Naive thymus-derived CD4-positive, alpha-beta T cell (primary cell): ENCODE measurements around the gene RPL5. TPM values are rescaled to one million over a fixed set of nuclear protein-coding genes. Genes with fewer than 3 reads are reported as not detected.

Experiments
- ATAC-seq: fragments of 150-1000 bp; cut with Tn5 transposase; 2 replicates; pipeline ENCODE4 v1.10.0; 2021; ENCODE audit warnings: mild to moderate bottlenecking, moderate library complexity
- CTCF ChIA-PET: fragments of 350-600 bp; sonication (Branson Sonifier 250); formaldehyde crosslinking; loops from one replicate; lab custom pipeline; 2021; ENCODE audit warnings: antibody characterized with exemption; lab: Charles Lee
- POLR2A ChIA-PET: fragments of 350-600 bp; sonication (Branson Sonifier 250); formaldehyde crosslinking; loops from one replicate; lab custom pipeline; 2021; ENCODE audit warnings: antibody characterized with exemption, inconsistent platforms; lab: Charles Lee
- DNase-seq, 9 donors: peaks; one replicate each; pipeline versions ENCODE4 v3.0.0 to v3.0.0-alpha.2; 2020 to 2022; ENCODE audit warnings: mixed read lengths in 1 of 9
- H3K27ac ChIP-seq: one replicate; pipeline ENCODE4 v1.7.0; 2013; ENCODE audit warnings: mild to moderate bottlenecking, low read depth, low read length, moderate library complexity
- H3K27me3 ChIP-seq, 2 donors: one replicate each; pipeline ENCODE4 v1.7.0; 2013; ENCODE audit warnings: low read length in 2 of 2, mild to moderate bottlenecking in 2 of 2, moderate library complexity in 2 of 2; ENCODE audit not compliant: control insufficient read depth in 2 of 2, insufficient read depth in 2 of 2
- H3K36me3 ChIP-seq, 3 experiments: 1 replicate in 2 of 3; 2 replicates in 1 of 3; pipeline ENCODE4 v1.7.0; 2013; ENCODE audit warnings: low read length in 3 of 3, mild to moderate bottlenecking in 3 of 3, moderate library complexity in 1 of 3; ENCODE audit not compliant: insufficient read depth in 3 of 3, control insufficient read depth in 2 of 3
- H3K4me1 ChIP-seq, 2 donors: one replicate each; pipeline ENCODE4 v1.7.0; 2013; ENCODE audit warnings: low read length in 2 of 2, mild to moderate bottlenecking in 2 of 2, moderate library complexity in 1 of 2; ENCODE audit not compliant: control insufficient read depth in 2 of 2, insufficient read depth in 2 of 2
- H3K4me3 ChIP-seq: 2 replicates; pipeline ENCODE4 v1.7.0; 2013; ENCODE audit warnings: mild to moderate bottlenecking, low read length
- H3K9me3 ChIP-seq, 3 experiments: 1 replicate in 2 of 3; 2 replicates in 1 of 3; pipeline ENCODE4 v1.7.0; 2013; ENCODE audit warnings: low read length in 3 of 3; ENCODE audit not compliant: control insufficient read depth in 2 of 3
- H3K27ac Mint-ChIP-seq, 9 donors: one replicate each; pipeline ENCODE4 v1.8.0; 2020 to 2022; ENCODE audit warnings: mixed read lengths in 9 of 9, mild to moderate bottlenecking in 8 of 9, moderate library complexity in 5 of 9, inconsistent platforms in 2 of 9
- H3K27me3 Mint-ChIP-seq, 5 donors: one replicate each; pipeline ENCODE4 v1.8.0; 2021 to 2022; ENCODE audit warnings: mixed read lengths in 5 of 5, mild to moderate bottlenecking in 1 of 5
- H3K36me3 Mint-ChIP-seq, 5 donors: one replicate each; pipeline ENCODE4 v1.8.0; 2020 to 2022; ENCODE audit warnings: mixed read lengths in 5 of 5, mild to moderate bottlenecking in 3 of 5, inconsistent platforms in 1 of 5
- H3K4me1 Mint-ChIP-seq, 7 donors: one replicate each; pipeline ENCODE4 v1.8.0; 2020 to 2022; ENCODE audit warnings: mixed read lengths in 7 of 7, mild to moderate bottlenecking in 3 of 7, inconsistent platforms in 1 of 7
- H3K4me3 Mint-ChIP-seq, 10 donors: one replicate each; pipeline ENCODE4 v1.8.0; 2020 to 2022; ENCODE audit warnings: mild to moderate bottlenecking in 10 of 10, mixed read lengths in 10 of 10, moderate library complexity in 6 of 10, inconsistent platforms in 2 of 10
- H3K9me3 Mint-ChIP-seq, 11 donors: one replicate each; pipeline ENCODE4 v1.8.0; 2020 to 2022; ENCODE audit warnings: mixed read lengths in 11 of 11, mild to moderate bottlenecking in 4 of 11, inconsistent platforms in 1 of 11, moderate library complexity in 1 of 11
- intact Hi-C, 2 donors: fragments of 100-400 bp; cut with micrococcal nuclease; formaldehyde crosslinking; loops; one replicate each; pipeline ENCODE4 v1.15.1; 2023
- polyA plus RNA-seq, 2 donors: library from polyadenylated mRNA; unstranded; fragments of 300-500 nt; fragmentation: Illumina TruSeq; gene quantifications; one replicate each; pipeline ENCODE4 v1.2.3, GENCODE V29; 2021
- total RNA-seq, 6 experiments: library from RNA in 5 of 6; stranded (reverse) in 5 of 6; gene quantifications; 1 replicate in 5 of 6; 2 replicates in 1 of 6; pipeline ENCODE4 v1.2.3 and lab custom pipeline; 2021 to 2026

The RPL5 gene
- total and polyA plus RNA-seq, 7 experiments from 2014 or later, result 764 to 3,358 (median 1,635) TPM

DNA sequence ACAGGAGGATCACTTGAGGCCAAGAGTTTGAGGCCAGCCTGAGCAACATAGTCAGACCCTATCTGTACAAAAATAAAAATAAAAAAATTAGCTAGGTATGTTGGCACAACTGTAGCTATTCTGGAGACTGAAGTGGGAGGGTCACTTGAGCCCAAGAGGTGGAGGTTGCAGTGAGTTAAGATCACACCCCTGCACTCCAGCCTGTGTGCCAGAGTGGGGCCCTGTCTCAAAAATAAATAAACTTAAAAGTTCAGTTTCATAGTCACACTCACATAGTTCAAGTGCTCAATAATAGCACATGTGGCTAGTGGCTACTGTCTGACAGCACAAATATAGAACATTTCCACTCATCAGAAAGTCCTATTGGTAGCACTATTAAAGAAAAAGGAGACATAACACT is 41.8 kb upstream of the RPL5 start:
- no peaks in the 10 kb centered on the region for H3K36me3 ChIP-seq
- H3K4me3 ChIP-seq, result no peak overlapping the region
- H3K36me3 Mint-ChIP-seq, result no peaks in the 10 kb centered on the region
- no peak overlapping the region for H3K27ac Mint-ChIP-seq
- H3K4me3 Mint-ChIP-seq, result no peak overlapping the region
- H3K27me3 ChIP-seq, result peaks cover 3 to 5% of the 10 kb centered on the region in 2 donors
- peaks cover 4 to 90% (median 35%) of the 10 kb centered on the region in 5 donors for H3K27me3 Mint-ChIP-seq
- CTCF ChIA-PET, result no interaction called here
- POLR2A ChIA-PET, result no interaction called here
- no peaks in the 10 kb centered on the region for H3K4me1 ChIP-seq
- ATAC-seq, result no peak
- H3K9me3 ChIP-seq, result no peaks in the 10 kb centered on the region
- peaks cover 0 to 12% (median 5%) of the 10 kb centered on the region in 7 donors for H3K4me1 Mint-ChIP-seq
- intact Hi-C loops, result no loop called here
- no peak for DNase-seq
- H3K27ac ChIP-seq, result no peak overlapping the region
- H3K9me3 Mint-ChIP-seq, result peaks cover 0 to 2% (median 0%) of the 10 kb centered on the region in 11 donors

DNA sequence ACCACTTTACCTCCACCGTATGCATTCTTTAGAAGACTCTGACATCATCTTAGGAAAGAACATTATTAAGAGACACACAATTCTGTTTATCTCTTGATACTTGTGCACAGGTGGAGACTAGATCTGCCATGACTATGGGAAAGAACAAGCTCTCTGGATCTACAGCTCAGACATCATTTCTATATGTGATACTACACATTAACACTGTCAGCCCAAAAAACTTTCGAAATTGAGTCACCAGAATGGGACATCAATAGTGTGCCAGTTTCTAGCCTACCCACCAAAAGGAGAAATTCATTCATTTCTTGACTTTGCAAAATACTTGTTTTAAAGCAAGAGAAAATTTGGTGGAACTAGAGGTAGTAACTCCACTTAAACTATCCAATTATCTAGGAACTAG is 41.0 kb upstream of the RPL5 start:
- ATAC-seq (no peak), DNase-seq (no peak)
- intact Hi-C loops, result no loop called here
- Histone ChIP-seq H3K36me3 (no peaks in the 10 kb centered on the region), H3K27me3 (peaks cover 0 to 3% of the 10 kb centered on the region in 2 donors), H3K27ac (no peak overlapping the region), H3K9me3 (no peaks in the 10 kb centered on the region), H3K4me3 (no peak overlapping the region), H3K4me1 (no peaks in the 10 kb centered on the region)
- ChIA-PET CTCF (no interaction called here), POLR2A (no interaction called here)
- H3K36me3 Mint-ChIP-seq, result no peaks in the 10 kb centered on the region
- peaks cover 4 to 87% (median 30%) of the 10 kb centered on the region in 5 donors for H3K27me3 Mint-ChIP-seq
- no peak overlapping the region for H3K27ac Mint-ChIP-seq
- H3K4me3 Mint-ChIP-seq, result no peak overlapping the region
- no peaks in the 10 kb centered on the region for H3K9me3 Mint-ChIP-seq
- peaks cover 0 to 8% (median 0%) of the 10 kb centered on the region in 7 donors for H3K4me1 Mint-ChIP-seq

DNA sequence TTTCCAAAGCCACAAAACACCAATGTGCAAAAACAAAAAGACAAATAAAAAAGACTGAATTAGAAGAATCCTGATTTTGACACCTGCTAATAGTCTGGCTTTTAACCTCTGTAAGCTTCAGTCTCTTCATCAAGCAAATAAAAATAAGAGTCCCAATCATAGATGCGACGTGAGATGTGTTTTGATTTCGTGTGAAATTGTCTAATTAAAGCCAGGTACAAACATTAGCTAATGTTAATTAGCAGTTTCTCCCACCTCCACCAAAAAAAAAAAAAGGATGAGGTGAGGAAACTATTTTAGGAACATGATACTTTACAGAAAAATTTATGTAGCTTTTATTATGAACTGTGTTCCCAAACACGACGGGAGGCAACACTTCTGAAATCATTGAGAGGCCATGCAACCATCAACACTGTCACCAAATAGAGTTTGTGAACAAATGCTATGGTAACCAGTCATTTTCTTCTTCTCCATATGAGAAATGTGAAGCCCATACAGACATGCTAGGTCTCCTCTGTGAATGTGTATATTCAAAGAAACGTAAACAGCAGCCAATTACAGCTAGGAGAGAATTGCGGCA is 40.3 kb upstream of the RPL5 start:
- POLR2A ChIA-PET, result no interaction called here
- ATAC-seq, result no peak
- intact Hi-C loops, result no loop called here

DNA sequence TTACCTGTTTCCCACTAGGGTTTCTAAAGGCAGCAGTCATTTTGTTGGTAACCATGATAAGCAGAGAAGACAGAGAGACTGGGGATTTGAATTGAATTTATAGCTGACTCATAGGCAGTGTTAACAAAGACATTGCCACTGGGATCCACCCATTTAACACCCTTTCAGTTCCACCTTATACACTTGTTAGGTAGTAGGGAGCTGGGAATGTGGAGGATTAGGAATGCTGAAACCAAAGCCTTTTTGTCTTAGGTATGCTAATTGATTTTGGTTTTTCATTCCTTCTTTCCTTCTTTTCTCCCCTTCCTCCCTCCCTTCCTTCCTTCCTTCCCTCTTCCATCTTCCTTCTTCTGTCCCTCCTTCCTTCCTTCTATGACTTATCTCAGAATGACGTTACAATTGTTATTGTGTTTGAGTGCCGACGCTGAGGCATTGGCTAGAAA is 39.5 kb upstream of the RPL5 start:
- peaks cover 0 to 1% (median 0%) of the 10 kb centered on the region in 11 donors for H3K9me3 Mint-ChIP-seq
- H3K4me3 ChIP-seq, result no peak overlapping the region
- H3K36me3 ChIP-seq, result no peaks in the 10 kb centered on the region
- no peaks in the 10 kb centered on the region for H3K4me1 ChIP-seq
- ChIA-PET POLR2A (no interaction called here), CTCF (interaction anchor here (1.3 kb wide), 1 partner anchor 43 kb away, joined by 3 read pairs; no protein-coding TSS in a partner anchor)
- intact Hi-C loops, result no loop called here
- H3K27me3 ChIP-seq, result peaks cover 0 to 3% of the 10 kb centered on the region in 2 donors
- no peak overlapping the region for H3K27ac ChIP-seq
- no peaks in the 10 kb centered on the region for H3K9me3 ChIP-seq
- H3K4me1 Mint-ChIP-seq, result no peaks in the 10 kb centered on the region
- no peak for ATAC-seq
- H3K27me3 Mint-ChIP-seq, result peaks cover 4 to 82% (median 23%) of the 10 kb centered on the region in 5 donors
- no peaks in the 10 kb centered on the region for H3K36me3 Mint-ChIP-seq
- DNase-seq, result no peak
- no peak overlapping the region for H3K27ac Mint-ChIP-seq
- H3K4me3 Mint-ChIP-seq, result no peak overlapping the region

More for the DNA sequence above, 40.3 kb upstream of the RPL5 start:
- no peak for DNase-seq
- no peak overlapping the region for H3K4me3 Mint-ChIP-seq
- no peaks in the 10 kb centered on the region for H3K9me3 ChIP-seq
- H3K27ac Mint-ChIP-seq, result no peak overlapping the region
- H3K4me3 ChIP-seq, result no peak overlapping the region
- no peaks in the 10 kb centered on the region for H3K36me3 Mint-ChIP-seq
- CTCF ChIA-PET, result interaction anchor here (1.3 kb wide), 1 partner anchor 43 kb away, joined by 3 read pairs; no protein-coding TSS in a partner anchor
- H3K4me1 ChIP-seq, result no peaks in the 10 kb centered on the region
- no peaks in the 10 kb centered on the region for H3K9me3 Mint-ChIP-seq
- peaks cover 0 to 3% of the 10 kb centered on the region in 2 donors for H3K27me3 ChIP-seq
- H3K27ac ChIP-seq, result no peak overlapping the region
- H3K27me3 Mint-ChIP-seq, result peaks cover 4 to 83% (median 27%) of the 10 kb centered on the region in 5 donors
- H3K36me3 ChIP-seq, result no peaks in the 10 kb centered on the region
- H3K4me1 Mint-ChIP-seq, result peaks cover 0 to 4% (median 0%) of the 10 kb centered on the region in 7 donors

DNA sequence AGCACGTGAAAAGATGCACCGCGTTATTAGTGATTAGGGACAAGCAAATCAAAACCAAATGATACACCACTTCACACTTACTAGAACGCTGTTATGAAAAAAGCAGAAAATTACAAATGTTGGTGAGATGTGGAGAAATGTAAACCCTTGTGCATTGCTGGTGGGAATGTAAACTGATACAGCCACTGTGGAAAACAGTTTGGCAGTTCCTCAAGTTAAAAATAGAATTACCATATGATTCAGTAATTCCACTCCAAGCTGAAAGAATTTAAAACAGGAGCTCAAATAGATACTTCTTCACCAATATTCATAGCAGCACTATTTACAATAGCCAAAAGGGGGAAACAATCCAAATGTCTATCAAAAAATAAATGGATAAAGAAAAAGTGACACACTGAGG is 36.7 kb upstream of the RPL5 start:
- peaks cover 0 to 1% (median 0%) of the 10 kb centered on the region in 11 donors for H3K9me3 Mint-ChIP-seq
- Histone ChIP-seq H3K27ac (no peak overlapping the region), H3K9me3 (no peaks in the 10 kb centered on the region), H3K4me3 (no peak overlapping the region), H3K27me3 (peaks cover 0 to 3% of the 10 kb centered on the region in 2 donors), H3K4me1 (no peaks in the 10 kb centered on the region), H3K36me3 (no peaks in the 10 kb centered on the region)
- intact Hi-C loops, result no loop called here
- H3K27ac Mint-ChIP-seq, result no peak overlapping the region
- H3K27me3 Mint-ChIP-seq, result peaks cover 0 to 69% (median 23%) of the 10 kb centered on the region in 5 donors
- CTCF ChIA-PET, result interaction anchor here (0.6 kb wide), 1 partner anchor 830 kb away, joined by 3 read pairs; no protein-coding TSS in a partner anchor
- POLR2A ChIA-PET, result interaction anchor here (1.3 kb wide), 1 partner anchor 37 kb away, joined by 3 read pairs; the partner anchor contains the start of gene RPL5
- H3K36me3 Mint-ChIP-seq, result no peaks in the 10 kb centered on the region
- ATAC-seq, result no peak
- no peak overlapping the region for H3K4me3 Mint-ChIP-seq
- no peaks in the 10 kb centered on the region for H3K4me1 Mint-ChIP-seq
- DNase-seq, result no peak

DNA sequence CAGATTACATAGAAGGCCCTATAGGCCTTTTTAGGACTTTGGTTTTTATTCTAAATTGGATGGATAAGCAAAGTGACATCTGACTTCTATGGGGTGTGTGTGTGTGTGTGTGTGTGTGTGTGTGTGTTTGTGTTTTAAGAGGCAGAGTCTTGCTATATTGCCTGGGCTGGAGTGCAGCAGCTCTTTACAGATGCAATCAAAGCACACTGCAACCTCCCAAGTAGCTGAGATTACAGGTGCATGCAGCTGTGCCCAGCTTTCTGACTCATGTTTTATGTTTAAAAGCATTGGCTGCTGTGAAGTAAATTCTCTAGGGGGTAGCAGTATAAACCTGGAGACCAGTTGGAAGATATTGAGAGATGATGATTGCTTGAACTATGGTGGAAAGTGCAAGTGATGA is 34.5 kb upstream of the RPL5 start:
- intact Hi-C loops, result no loop called here
- peaks cover 0 to 7% (median 0%) of the 10 kb centered on the region in 5 donors for H3K36me3 Mint-ChIP-seq
- CTCF ChIA-PET, result no interaction called here

More for the DNA sequence above, 34.5 kb upstream of the RPL5 start:
- Mint-ChIP-seq H3K4me3 (no peak overlapping the region), H3K27me3 (peaks cover 0 to 56% (median 10%) of the 10 kb centered on the region in 5 donors), H3K4me1 (no peaks in the 10 kb centered on the region), H3K27ac (no peak overlapping the region), H3K9me3 (peaks cover 0 to 1% (median 0%) of the 10 kb centered on the region in 11 donors)
- H3K4me1 ChIP-seq, result no peaks in the 10 kb centered on the region
- no peak for ATAC-seq
- POLR2A ChIA-PET, result interaction anchor here (0.7 kb wide), 1 partner anchor 129 kb away, joined by 4 read pairs; no protein-coding TSS in a partner anchor
- no peaks in the 10 kb centered on the region for H3K36me3 ChIP-seq
- no peak overlapping the region for H3K27ac ChIP-seq
- no peak for DNase-seq
- peaks cover 0 to 3% of the 10 kb centered on the region in 2 donors for H3K27me3 ChIP-seq
- H3K4me3 ChIP-seq, result no peak overlapping the region
- no peaks in the 10 kb centered on the region for H3K9me3 ChIP-seq
